Measurements from ENCODE around the gene ACOT2. TPM values are rescaled to one million over a fixed set of nuclear protein-coding genes. Genes with fewer than 3 reads are reported as not detected.

ACOT2 gene
- total and polyA plus RNA-seq, 10 of the 15 experiments (the other 5 are each of a cell fraction or from before 2014, with no cell fraction given): 9.6 to 41.9 (median 22.8) TPM

DNA sequence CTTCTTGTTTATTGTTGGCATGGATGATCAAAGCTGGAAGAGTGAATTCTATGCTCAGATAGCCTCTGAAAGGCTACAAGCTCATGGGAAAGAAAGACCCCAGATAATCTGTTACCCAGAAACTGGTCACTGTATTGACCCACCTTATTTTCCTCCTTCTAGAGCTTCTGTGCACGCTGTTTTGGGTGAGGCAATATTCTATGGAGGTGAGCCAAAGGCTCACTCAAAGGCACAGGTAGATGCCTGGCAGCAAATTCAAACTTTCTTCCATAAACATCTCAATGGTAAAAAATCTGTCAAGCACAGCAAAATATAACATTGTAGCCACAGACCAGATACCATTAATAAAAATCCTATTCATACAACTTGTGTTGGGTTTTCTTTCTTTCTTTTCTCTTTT is 50.5 kb downstream of the ACOT2 start:
- H3K9me3 ChIP-seq (replicated peaks; ENCODE audit: control insufficient read depth, insufficient read depth, low read length): no peaks in the 10 kb centered on the region
- no peak overlapping the region for H3K4me2 ChIP-seq (ENCODE audit: control insufficient read depth, insufficient read depth)
- ChIA-PET SMC1A (ENCODE audit: uncharacterized antibody, unreplicated experiment) (interaction anchor here (1.0 kb wide), 1 partner anchor 11 kb away, joined by 3 read pairs; no protein-coding TSS in a partner anchor), RAD21 (ENCODE audit: unreplicated experiment) (interaction anchor here (2.1 kb wide), 1 partner anchor 14 kb away, joined by 7 read pairs; no protein-coding TSS in a partner anchor), CTCF (interaction anchor here (0.6 to 1.6 kb wide), 2 partner anchors 13 to 49 kb away, joined by 4 to 6 read pairs; no protein-coding TSS in a partner anchor), POLR2A (no interaction called here)
- TF ChIP-seq, protein P1, sequence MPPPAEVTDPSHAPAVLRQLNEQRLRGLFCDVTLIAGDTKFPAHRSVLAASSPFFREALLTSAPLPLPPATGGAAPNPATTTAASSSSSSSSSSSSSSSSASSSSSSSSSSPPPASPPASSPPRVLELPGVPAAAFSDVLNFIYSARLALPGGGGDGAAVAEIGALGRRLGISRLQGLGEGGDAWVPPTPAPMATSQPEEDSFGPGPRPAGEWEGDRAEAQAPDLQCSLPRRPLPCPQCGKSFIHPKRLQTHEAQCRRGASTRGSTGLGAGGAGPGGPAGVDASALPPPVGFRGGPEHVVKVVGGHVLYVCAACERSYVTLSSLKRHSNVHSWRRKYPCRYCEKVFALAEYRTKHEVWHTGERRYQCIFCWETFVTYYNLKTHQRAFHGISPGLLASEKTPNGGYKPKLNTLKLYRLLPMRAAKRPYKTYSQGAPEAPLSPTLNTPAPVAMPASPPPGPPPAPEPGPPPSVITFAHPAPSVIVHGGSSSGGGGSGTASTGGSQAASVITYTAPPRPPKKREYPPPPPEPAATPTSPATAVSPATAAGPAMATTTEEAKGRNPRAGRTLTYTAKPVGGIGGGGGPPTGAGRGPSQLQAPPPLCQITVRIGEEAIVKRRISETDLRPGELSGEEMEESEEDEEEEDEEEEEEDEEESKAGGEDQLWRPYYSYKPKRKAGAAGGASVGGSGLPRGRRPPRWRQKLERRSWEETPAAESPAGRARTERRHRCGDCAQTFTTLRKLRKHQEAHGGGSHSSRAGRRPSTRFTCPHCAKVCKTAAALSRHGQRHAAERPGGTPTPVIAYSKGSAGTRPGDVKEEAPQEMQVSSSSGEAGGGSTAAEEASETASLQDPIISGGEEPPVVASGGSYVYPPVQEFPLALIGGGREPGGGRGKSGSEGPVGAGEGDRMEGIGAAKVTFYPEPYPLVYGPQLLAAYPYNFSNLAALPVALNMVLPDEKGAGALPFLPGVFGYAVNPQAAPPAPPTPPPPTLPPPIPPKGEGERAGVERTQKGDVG (CRISPR knock-in tag; IDR thresholded peaks at IDR 0.05): no peak
- TF ChIP-seq MXI1 (IDR thresholded peaks at IDR 0.05; ENCODE audit: low read depth, low read length) (no peak), JUND (IDR thresholded peaks at IDR 0.05; ENCODE audit: low read depth, low read length) (no peak), ZZZ3 (IDR thresholded peaks at IDR 0.05; ENCODE audit: control insufficient read depth, insufficient read length, low read depth) (no peak), POU2F2 (IDR thresholded peaks at IDR 0.05; ENCODE audit: borderline replicate concordance, low read depth, low read length) (no peak), NR2C2 (IDR thresholded peaks at IDR 0.05; ENCODE audit: borderline replicate concordance, control insufficient read depth, insufficient read length, low read depth) (no peak), CHD4 (IDR thresholded peaks at IDR 0.05) (no peak), YBX1 (IDR thresholded peaks at IDR 0.05) (no peak), POLR2AphosphoS5 (IDR thresholded peaks at IDR 0.05; ENCODE audit: low read length) (no peak)
- TF ChIP-seq, protein P2, sequence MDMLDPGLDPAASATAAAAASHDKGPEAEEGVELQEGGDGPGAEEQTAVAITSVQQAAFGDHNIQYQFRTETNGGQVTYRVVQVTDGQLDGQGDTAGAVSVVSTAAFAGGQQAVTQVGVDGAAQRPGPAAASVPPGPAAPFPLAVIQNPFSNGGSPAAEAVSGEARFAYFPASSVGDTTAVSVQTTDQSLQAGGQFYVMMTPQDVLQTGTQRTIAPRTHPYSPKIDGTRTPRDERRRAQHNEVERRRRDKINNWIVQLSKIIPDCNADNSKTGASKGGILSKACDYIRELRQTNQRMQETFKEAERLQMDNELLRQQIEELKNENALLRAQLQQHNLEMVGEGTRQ (IDR thresholded peaks at IDR 0.05; ENCODE audit: borderline replicate concordance, low read depth, low read length): no peak
- no peak overlapping the region for H3K4me3 ChIP-seq
- no peaks in the 10 kb centered on the region for H3K27me3 ChIP-seq (replicated peaks in 1 of 2; ENCODE audit: control insufficient read depth in 2 of 2, insufficient read depth in 2 of 2, low read length in 1 of 2)
- DNase-seq (ENCODE audit: low read depth, low spot score) (no peak), ATAC-seq (no peak), FAIRE-seq (no peak)
- H3K27ac ChIP-seq (ENCODE audit: control insufficient read depth, insufficient read depth): no peak overlapping the region
- H3K36me3 ChIP-seq (ENCODE audit: control insufficient read depth in 2 of 2, insufficient read depth in 2 of 2, low read length in 1 of 2): no peaks in the 10 kb centered on the region
- no TSS peak for BruUV-seq (replicated peaks)
- in situ Hi-C loops (cut with MboI): no loop called here
- H3K79me2 ChIP-seq (ENCODE audit: control insufficient read depth, insufficient read depth, low read length): no peaks in the 10 kb centered on the region
- WGBS (ENCODE audit: insufficient coverage, insufficient replicate concordance, low lambda C conversion rate, missing lambda C conversion rate): 57% methylated on average over 1 of the region's 1 CpG
- intact Hi-C loops (cut with micrococcal nuclease; ENCODE audit: unreplicated experiment): no loop called here
- no peaks in the 10 kb centered on the region for H4K20me1 ChIP-seq (ENCODE audit: control insufficient read depth, insufficient read depth)
- H3K4me1 ChIP-seq (ENCODE audit: control insufficient read depth, insufficient read depth, low read length): no peaks in the 10 kb centered on the region
- H3K9ac ChIP-seq (ENCODE audit: control insufficient read depth, insufficient read depth, low read length): no peak overlapping the region
- H2AFZ ChIP-seq (ENCODE audit: control insufficient read depth, low read depth, low read length): no peak overlapping the region

Data from GM12878 (cell line).